Astrocyte of the spinal cord (primary cell): ENCODE data around the gene PKD2.

ENCODE experiments used
- DNase-seq: peaks from one replicate; pipeline ENCODE4 v3.0.0; 2011; ENCODE audit warnings: low read depth, low spot score
- H3K4me3 ChIP-seq: 2 replicates; pipeline ENCODE4 v1.5.1; 2011; ENCODE audit warnings: low read depth, mild to moderate bottlenecking, low read length, moderate library complexity
- in situ Hi-C: cut with HindIII; loops from 2 replicates; pipeline ENCODE4 v1.10.0; 2017; ENCODE audit warnings: low sequenced_read_pairs
- TF ChIP-seq, protein P1 (sequence below): IDR thresholded peaks from 2 replicates; pipeline ENCODE4 v1.5.1; 2012; ENCODE audit warnings: low read depth, mild to moderate bottlenecking, low read length, inconsistent platforms

PKD2 gene

DNA sequence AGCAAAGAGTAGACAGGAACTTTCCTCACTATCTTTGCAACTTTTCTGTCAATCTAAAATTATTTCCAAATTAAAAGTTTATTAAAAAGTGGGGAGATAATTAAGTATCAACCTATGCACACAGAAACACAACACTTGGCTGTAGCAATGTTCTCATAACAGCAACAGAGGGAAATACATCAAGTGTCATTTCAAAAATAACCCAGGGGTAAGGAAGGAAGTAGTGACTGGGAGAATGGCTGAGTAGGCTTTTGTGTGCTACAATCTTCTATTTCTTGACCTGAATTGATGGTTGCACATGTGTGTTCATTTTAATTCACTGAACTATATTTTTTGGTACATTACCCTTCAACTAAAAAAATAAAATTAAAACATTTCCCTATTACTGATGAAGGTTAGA, 83.5 kb downstream of the PKD2 start:
- TF ChIP-seq, protein P1, sequence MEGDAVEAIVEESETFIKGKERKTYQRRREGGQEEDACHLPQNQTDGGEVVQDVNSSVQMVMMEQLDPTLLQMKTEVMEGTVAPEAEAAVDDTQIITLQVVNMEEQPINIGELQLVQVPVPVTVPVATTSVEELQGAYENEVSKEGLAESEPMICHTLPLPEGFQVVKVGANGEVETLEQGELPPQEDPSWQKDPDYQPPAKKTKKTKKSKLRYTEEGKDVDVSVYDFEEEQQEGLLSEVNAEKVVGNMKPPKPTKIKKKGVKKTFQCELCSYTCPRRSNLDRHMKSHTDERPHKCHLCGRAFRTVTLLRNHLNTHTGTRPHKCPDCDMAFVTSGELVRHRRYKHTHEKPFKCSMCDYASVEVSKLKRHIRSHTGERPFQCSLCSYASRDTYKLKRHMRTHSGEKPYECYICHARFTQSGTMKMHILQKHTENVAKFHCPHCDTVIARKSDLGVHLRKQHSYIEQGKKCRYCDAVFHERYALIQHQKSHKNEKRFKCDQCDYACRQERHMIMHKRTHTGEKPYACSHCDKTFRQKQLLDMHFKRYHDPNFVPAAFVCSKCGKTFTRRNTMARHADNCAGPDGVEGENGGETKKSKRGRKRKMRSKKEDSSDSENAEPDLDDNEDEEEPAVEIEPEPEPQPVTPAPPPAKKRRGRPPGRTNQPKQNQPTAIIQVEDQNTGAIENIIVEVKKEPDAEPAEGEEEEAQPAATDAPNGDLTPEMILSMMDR: no peak
- DNase-seq: no peak
- in situ Hi-C loops: no loop called here
- no peak overlapping the region for H3K4me3 ChIP-seq

DNA sequence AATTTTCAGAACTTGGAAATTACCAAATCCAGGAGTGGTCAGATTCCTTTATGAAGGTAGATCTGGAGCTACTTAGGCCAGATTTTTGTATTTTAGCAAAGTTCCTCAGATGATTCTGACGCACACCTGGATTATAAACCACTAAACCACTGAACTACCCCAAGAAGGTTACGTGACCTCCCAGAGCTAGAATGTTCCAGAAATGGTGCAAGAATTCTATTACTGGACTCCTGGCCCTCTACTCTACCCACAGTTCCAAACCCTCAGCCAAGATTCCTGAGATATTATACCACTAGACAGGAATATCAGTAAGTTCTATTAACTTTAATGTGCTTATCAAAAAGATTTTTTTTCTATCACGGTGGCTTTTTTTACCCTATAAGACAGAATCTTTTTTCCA, 83.9 kb downstream of the PKD2 start:
- no peak for DNase-seq
- TF ChIP-seq, protein P1: no peak
- in situ Hi-C loops: no loop called here
- no peak overlapping the region for H3K4me3 ChIP-seq

DNA sequence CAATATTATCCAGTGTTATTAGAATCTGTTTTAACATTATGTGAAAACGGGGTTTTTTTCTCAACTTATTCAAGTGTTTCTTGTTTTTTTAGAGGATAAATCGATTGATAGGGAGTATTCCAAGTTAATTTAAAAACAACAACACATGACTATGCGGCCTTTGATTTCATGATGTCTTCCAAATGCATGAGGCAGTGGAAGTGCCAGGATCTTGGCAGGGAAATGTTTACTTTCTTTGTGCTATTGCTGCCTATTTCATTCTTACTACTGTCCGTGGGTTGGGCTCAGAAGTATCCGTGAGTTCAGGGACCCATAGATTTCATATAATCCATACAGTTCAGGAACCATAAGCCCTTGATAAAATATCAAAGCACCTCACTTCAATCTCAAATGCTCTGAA, 86.4 kb downstream of the PKD2 start:
- H3K4me3 ChIP-seq: no peak overlapping the region
- in situ Hi-C loops: no loop called here
- no peak for DNase-seq
- TF ChIP-seq, protein P1: no peak

DNA sequence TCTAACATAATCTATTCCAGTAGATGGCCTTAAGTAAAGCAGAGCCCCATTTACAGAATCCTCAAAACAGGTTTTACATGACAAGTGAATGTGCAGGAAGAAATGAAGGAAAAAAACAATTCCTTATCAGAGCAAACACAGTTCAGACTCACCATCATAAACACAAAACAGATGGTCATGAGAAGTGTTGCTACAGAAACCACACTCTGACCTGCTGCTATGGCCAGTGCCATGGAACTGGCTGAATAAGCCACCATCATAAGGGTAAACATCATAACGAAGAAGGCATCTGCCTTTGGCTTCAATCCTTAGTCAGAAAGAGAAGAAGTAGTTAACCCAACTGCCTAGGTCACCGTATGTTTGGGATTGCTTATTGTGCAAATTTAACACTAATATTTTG, 89.9 kb downstream of the PKD2 start:
- no peak overlapping the region for H3K4me3 ChIP-seq
- in situ Hi-C loops: no loop called here
- TF ChIP-seq, protein P1: no peak
- no peak for DNase-seq

DNA sequence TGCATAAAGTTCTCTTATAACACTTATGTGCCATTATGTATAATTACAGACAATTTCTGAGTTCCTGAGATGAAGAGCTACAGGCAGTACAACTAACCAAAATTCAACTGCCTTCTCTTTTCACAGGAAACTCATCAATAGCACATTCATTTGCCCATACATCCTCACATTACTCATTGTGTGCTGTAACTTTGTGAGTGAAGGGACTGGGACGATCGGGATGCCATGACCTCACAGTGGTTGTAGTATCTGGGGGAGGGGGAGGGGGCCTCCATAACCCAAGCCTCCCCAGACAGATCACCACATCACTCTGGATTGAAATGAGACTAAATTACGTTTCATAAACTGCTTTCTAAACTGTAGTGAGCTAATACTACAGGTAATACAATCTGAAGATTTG, 90.3 kb downstream of the PKD2 start:
- H3K4me3 ChIP-seq: no peak overlapping the region
- DNase-seq: no peak
- in situ Hi-C loops: no loop called here
- TF ChIP-seq, protein P1: no peak

DNA sequence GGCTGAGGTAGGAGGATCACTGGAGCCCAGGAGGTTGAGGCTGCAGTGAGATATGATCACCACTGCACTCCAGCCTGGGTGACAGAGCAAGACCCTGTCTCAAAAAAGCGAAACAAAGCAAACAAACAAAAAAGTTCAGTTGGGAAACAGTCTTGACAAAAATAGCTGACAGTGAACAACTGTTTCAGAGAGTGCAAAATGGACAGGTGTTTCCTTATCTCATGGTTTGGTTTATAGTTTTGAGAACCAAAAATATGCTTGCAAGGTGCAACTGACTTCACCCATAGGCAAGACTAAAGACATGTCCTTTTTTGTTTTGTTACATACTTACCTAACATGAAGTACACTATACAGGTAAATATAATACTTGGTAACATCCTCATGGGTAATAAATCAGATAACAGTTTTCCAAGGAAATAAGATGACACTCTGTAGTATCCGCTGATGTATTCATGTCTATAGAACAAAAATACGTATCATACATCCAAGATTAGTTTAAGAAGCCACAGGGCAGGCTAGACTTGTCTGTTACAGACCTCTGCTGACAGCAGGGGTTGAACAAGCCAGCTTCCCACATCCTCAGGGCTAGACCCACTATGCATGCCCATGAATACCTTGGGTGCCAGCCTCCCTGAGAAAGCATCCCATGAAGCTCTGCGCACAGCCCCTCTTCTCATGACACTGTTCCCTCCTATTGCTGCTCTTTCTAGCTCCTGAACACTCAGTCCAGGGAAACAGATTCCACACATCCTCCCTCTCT, 91.7 kb downstream of the PKD2 start:
- in situ Hi-C loops: no loop called here
- DNase-seq: no peak
- no peak overlapping the region for H3K4me3 ChIP-seq
- TF ChIP-seq, protein P1: no peak

DNA sequence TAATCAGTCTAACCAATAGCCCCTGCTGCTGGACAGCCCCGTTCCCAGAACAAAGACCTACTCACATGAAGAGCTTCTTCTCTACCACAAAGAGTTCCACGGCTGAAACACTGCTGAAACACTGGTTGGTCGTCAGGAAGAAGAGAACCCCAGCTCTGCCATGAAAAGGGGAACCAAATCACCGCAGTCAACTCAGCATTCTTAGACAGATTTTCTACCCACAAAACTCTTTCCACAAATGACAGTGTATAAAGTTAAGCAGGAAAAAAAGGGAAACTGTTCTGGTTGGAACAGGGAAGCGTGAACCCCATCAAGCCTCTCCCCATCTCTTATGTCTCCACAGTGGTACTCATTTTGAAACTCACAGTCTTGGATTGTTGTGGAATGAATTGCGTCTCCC, 93.7 kb downstream of the PKD2 start:
- TF ChIP-seq, protein P1: no peak
- H3K4me3 ChIP-seq: no peak overlapping the region
- in situ Hi-C loops: no loop called here
- no peak for DNase-seq
